HCT116 (cell line): ENCODE data around the gene TWSG1. TPM values are rescaled to one million over a fixed set of nuclear protein-coding genes. Genes with fewer than 3 reads are reported as not detected.

Source experiments
- ATAC-seq: fragments of 200-7000 bp; cut with Tn5 transposase; 2 replicates; pipeline ENCODE4 v1.9.1; 2020; ENCODE audit warnings: mild to moderate bottlenecking, moderate library complexity
- BruUV-seq: library from RNA; stranded (reverse); fragments of 400-500 nt; replicated peaks from 2 replicates; lab custom pipeline; 2021; lab: Mats Ljungman, UMichigan
- CTCF ChIA-PET: fragments of 300-600 bp; sonication (Branson Sonifier 250); formaldehyde crosslinking; loops from one replicate; lab custom pipeline; 2021; ENCODE audit warnings: antibody characterized with exemption; lab: Charles Lee
- POLR2A ChIA-PET: fragments of 300-600, 350-600 bp; sonication (Branson Sonifier 250); formaldehyde crosslinking; loops from one replicate; lab custom pipeline; 2021; ENCODE audit warnings: antibody characterized with exemption; lab: Charles Lee
- RAD21 ChIA-PET, 2 experiments: fragments of 300-600 bp; sonication (Branson Sonifier 250); formaldehyde crosslinking; loops; one replicate each; lab custom pipeline; 2023; ENCODE audit warnings: low total read pairs in 2 of 2; ENCODE audit not compliant: uncharacterized antibody in 2 of 2, unreplicated experiment in 2 of 2, low non-redundant PET in 1 of 2; lab: Charles Lee
- DNase-seq: peaks from one replicate; pipeline ENCODE4 v3.0.0-alpha.2; 2010; ENCODE audit warnings: low read depth, low spot score
- H2AFZ ChIP-seq: fragments of 200-600 bp; shearing (Covaris generic), sonication (generic); 2 replicates; pipeline ENCODE4 v1.6.1; 2017; ENCODE audit warnings: low read depth, mixed run types, mixed read lengths, antibody characterized with exemption, low read length; ENCODE audit not compliant: poor library complexity, severe bottlenecking
- H3K27ac ChIP-seq: 2 replicates; pipeline ENCODE4 v1.5.1; 2012; ENCODE audit warnings: low read depth, low read length
- H3K27me3 ChIP-seq: fragments of 200-600 bp; sonication (generic); 2 replicates; pipeline ENCODE4 v1.6.1; 2016; ENCODE audit warnings: mixed run types, low read length, mixed read lengths; ENCODE audit not compliant: insufficient read depth
- H3K36me3 ChIP-seq, 2 experiments: fragments of 200-500 bp in 1 of 2; fragments of 200-600 bp in 1 of 2; sonication (Bioruptor generic) in 1 of 2; sonication (generic) in 1 of 2; 2 replicates each; pipeline versions ENCODE4 v1.5.1 to v1.6.1; 2014 to 2016; ENCODE audit warnings: low read length in 2 of 2, inconsistent platforms in 1 of 2, mixed read lengths in 1 of 2, mixed run types in 1 of 2; ENCODE audit not compliant: insufficient read depth in 2 of 2, control insufficient read depth in 1 of 2
- H3K4me1 ChIP-seq, 2 experiments: fragments of 200-600 bp in 1 of 2; sonication (generic) in 1 of 2; 2 replicates each; pipeline versions ENCODE4 v1.5.1 to v1.6.1; 2012 to 2017; ENCODE audit warnings: low read length in 2 of 2, inconsistent platforms in 1 of 2, mild to moderate bottlenecking in 1 of 2, mixed read lengths in 1 of 2, mixed run types in 1 of 2, moderate library complexity in 1 of 2; ENCODE audit not compliant: insufficient read depth in 2 of 2, control insufficient read depth in 1 of 2
- H3K4me2 ChIP-seq: fragments of 200-600 bp; sonication (generic); 2 replicates; pipeline ENCODE4 v1.6.1; 2017; ENCODE audit warnings: mixed run types, low read length, mixed read lengths
- H3K4me3 ChIP-seq, 2 experiments: fragments of 200-600 bp in 1 of 2; sonication (generic) in 1 of 2; replicated peaks in 1 of 2; 2 replicates each; pipeline ENCODE4 v1.5.1; 2011 to 2016; ENCODE audit warnings: low read length in 2 of 2, control low read depth in 1 of 2, low read depth in 1 of 2, mild to moderate bottlenecking in 1 of 2, mixed read lengths in 1 of 2, mixed run types in 1 of 2
- H3K79me2 ChIP-seq: fragments of 200-600 bp; sonication (generic); 2 replicates; pipeline ENCODE4 v1.6.1; 2017; ENCODE audit warnings: mild to moderate bottlenecking, mixed run types, low read length, moderate library complexity, mixed read lengths; ENCODE audit not compliant: insufficient read depth
- H3K9ac ChIP-seq: fragments of 200-600 bp; sonication (generic); 2 replicates; pipeline ENCODE4 v1.6.1; 2016; ENCODE audit warnings: low read length, mixed read lengths
- H3K9me2 ChIP-seq: fragments of 200-600 bp; sonication (generic), shearing (Covaris generic); 2 replicates; pipeline ENCODE4 v1.6.1; 2017; ENCODE audit warnings: mixed run types, mild to moderate bottlenecking, moderate library complexity; ENCODE audit not compliant: insufficient read depth
- H3K9me3 ChIP-seq, 2 experiments: fragments of 200-500 bp in 1 of 2; fragments of 200-600 bp in 1 of 2; sonication (Bioruptor generic) in 1 of 2; sonication (generic) in 1 of 2; 2 replicates each; pipeline ENCODE4 v1.6.1; 2014 to 2017; ENCODE audit warnings: low read length in 2 of 2, mixed read lengths in 2 of 2, inconsistent platforms in 1 of 2, low read depth in 1 of 2, mild to moderate bottlenecking in 1 of 2, mixed run types in 1 of 2, moderate library complexity in 1 of 2; ENCODE audit not compliant: control insufficient read depth in 1 of 2, insufficient read depth in 1 of 2
- H4K20me1 ChIP-seq: fragments of 200-600 bp; sonication (generic), shearing (Covaris generic); 2 replicates; pipeline ENCODE4 v1.6.1; 2017; ENCODE audit warnings: mixed run types, mild to moderate bottlenecking, moderate library complexity; ENCODE audit not compliant: insufficient read depth
- ATF3 ChIP-seq: IDR thresholded peaks from 2 replicates; pipeline ENCODE4 v1.6.1; 2012
- CBX3 ChIP-seq: IDR thresholded peaks from 2 replicates; pipeline ENCODE4 v1.6.1; 2012; ENCODE audit warnings: low read depth
- CEBPB ChIP-seq: IDR thresholded peaks from 2 replicates; pipeline ENCODE4 v1.6.1; 2012; ENCODE audit warnings: low read depth
- EGR1 ChIP-seq: IDR thresholded peaks from 2 replicates; pipeline ENCODE4 v1.6.1; 2012; ENCODE audit warnings: low read depth
- ELF1 ChIP-seq: IDR thresholded peaks from 2 replicates; pipeline ENCODE4 v1.6.1; 2012; ENCODE audit warnings: low read depth, borderline replicate concordance
- EZH2phosphoT487 ChIP-seq: fragments of 200-600 bp; IDR thresholded peaks from 2 replicates; pipeline ENCODE4 v1.6.1; 2018; ENCODE audit warnings: antibody characterized with exemption, borderline replicate concordance
- FOSL1 ChIP-seq: IDR thresholded peaks from 2 replicates; pipeline ENCODE4 v1.6.1; 2012; ENCODE audit warnings: low read depth
- JUND ChIP-seq: IDR thresholded peaks from 2 replicates; pipeline ENCODE4 v1.6.1; 2012
- POLR2A ChIP-seq: IDR thresholded peaks from 2 replicates; pipeline ENCODE4 v1.7.0; 2011; ENCODE audit warnings: borderline replicate concordance; ENCODE audit not compliant: insufficient read depth, insufficient read length; ENCODE audit errors: extremely low read depth
- POLR2AphosphoS5 ChIP-seq: IDR thresholded peaks from 2 replicates; pipeline ENCODE4 v1.6.1; 2011; ENCODE audit warnings: mild to moderate bottlenecking, low read depth, low read length, moderate library complexity
- RAD21 ChIP-seq: IDR thresholded peaks from 2 replicates; pipeline ENCODE4 v1.6.1; 2012; ENCODE audit warnings: low read depth, mild to moderate bottlenecking
- SIN3A ChIP-seq: IDR thresholded peaks from 2 replicates; pipeline ENCODE4 v1.6.1; 2012; ENCODE audit warnings: low read depth
- TCF7L2 ChIP-seq: IDR thresholded peaks from 2 replicates; pipeline ENCODE4 v1.7.0; 2011; ENCODE audit warnings: borderline replicate concordance, inconsistent platforms; ENCODE audit not compliant: insufficient read depth, insufficient read length; ENCODE audit errors: extremely low read depth
- YY1 ChIP-seq: IDR thresholded peaks from 2 replicates; pipeline ENCODE4 v1.6.1; 2011; ENCODE audit warnings: low read length, low read depth, moderate library complexity, mild to moderate bottlenecking; ENCODE audit not compliant: insufficient replicate concordance; ENCODE audit errors: extremely low read depth
- ZBTB33 ChIP-seq: IDR thresholded peaks from 2 replicates; pipeline ENCODE4 v1.6.1; 2011; ENCODE audit warnings: mild to moderate bottlenecking, low read length, moderate library complexity; ENCODE audit not compliant: insufficient replicate concordance; ENCODE audit errors: extremely low read depth
- ZFX ChIP-seq: fragments of 450-650 bp; IDR thresholded peaks from 2 replicates; pipeline ENCODE4 v1.6.1; 2017
- ZNF274 ChIP-seq: fragments of 200-500 bp; sonication (Bioruptor generic); IDR thresholded peaks from 2 replicates; pipeline ENCODE4 v1.6.1; 2014; ENCODE audit warnings: mild to moderate bottlenecking, low read depth, low read length, inconsistent platforms
- intact Hi-C: fragments of 100-400 bp; cut with micrococcal nuclease; formaldehyde crosslinking; loops from 2 replicates; pipeline ENCODE4 v1.10.0; 2022
- total RNA-seq: library from RNA; stranded (reverse); gene quantifications from one replicate; pipeline ENCODE4 v1.2.1, GENCODE V29; 2021; ENCODE audit not compliant: unreplicated experiment
- TF ChIP-seq, protein P1 (sequence below): IDR thresholded peaks from 2 replicates; pipeline ENCODE4 v1.6.1; 2012; ENCODE audit warnings: low read depth
- TF ChIP-seq, protein P2 (sequence below), 3 experiments: fragments of 200-600 bp in 1 of 3; sonication (generic) in 1 of 3; IDR thresholded peaks in 2 of 3; conservative IDR thresholded peaks in 1 of 3; 2 replicates each; pipeline ENCODE4 v1.5.1; 2012 to 2017; ENCODE audit warnings: low read depth in 2 of 3, low read length in 2 of 3, antibody characterized with exemption in 1 of 3, borderline replicate concordance in 1 of 3, control low read depth in 1 of 3, mild to moderate bottlenecking in 1 of 3, mixed read lengths in 1 of 3, mixed run types in 1 of 3, moderate library complexity in 1 of 3; ENCODE audit not compliant: insufficient read depth in 1 of 3

Gene TWSG1
- total RNA-seq, 1 experiment from 2014 or later = 35.7 TPM

- Histone ChIP-seq H3K9me2 (no peaks in the 10 kb centered on the region), H4K20me1 (no peaks in the 10 kb centered on the region), H3K36me3 (0 out of 4 replicates have a peak, but pooled peaks cover 0 to 3% of the 10 kb centered on the region in 2 experiments), H3K9ac (no peak overlapping the region), H3K4me1 (no peaks in the 10 kb centered on the region), H3K4me2 (no peak overlapping the region), H3K79me2 (no peaks in the 10 kb centered on the region), H3K27ac (no peak overlapping the region), H3K4me3 (no peak overlapping the region), H2AFZ (no peak overlapping the region), H3K27me3 (no peaks in the 10 kb centered on the region), H3K9me3 (no peaks in the 10 kb centered on the region)
- ChIA-PET RAD21 (no interaction called here), POLR2A (no interaction called here), CTCF (no interaction called here)
- ATAC-seq (no peak), DNase-seq (no peak)
- TF ChIP-seq ZFX = no peak
- no peak for TF ChIP-seq POLR2A
- TF ChIP-seq, protein P1, sequence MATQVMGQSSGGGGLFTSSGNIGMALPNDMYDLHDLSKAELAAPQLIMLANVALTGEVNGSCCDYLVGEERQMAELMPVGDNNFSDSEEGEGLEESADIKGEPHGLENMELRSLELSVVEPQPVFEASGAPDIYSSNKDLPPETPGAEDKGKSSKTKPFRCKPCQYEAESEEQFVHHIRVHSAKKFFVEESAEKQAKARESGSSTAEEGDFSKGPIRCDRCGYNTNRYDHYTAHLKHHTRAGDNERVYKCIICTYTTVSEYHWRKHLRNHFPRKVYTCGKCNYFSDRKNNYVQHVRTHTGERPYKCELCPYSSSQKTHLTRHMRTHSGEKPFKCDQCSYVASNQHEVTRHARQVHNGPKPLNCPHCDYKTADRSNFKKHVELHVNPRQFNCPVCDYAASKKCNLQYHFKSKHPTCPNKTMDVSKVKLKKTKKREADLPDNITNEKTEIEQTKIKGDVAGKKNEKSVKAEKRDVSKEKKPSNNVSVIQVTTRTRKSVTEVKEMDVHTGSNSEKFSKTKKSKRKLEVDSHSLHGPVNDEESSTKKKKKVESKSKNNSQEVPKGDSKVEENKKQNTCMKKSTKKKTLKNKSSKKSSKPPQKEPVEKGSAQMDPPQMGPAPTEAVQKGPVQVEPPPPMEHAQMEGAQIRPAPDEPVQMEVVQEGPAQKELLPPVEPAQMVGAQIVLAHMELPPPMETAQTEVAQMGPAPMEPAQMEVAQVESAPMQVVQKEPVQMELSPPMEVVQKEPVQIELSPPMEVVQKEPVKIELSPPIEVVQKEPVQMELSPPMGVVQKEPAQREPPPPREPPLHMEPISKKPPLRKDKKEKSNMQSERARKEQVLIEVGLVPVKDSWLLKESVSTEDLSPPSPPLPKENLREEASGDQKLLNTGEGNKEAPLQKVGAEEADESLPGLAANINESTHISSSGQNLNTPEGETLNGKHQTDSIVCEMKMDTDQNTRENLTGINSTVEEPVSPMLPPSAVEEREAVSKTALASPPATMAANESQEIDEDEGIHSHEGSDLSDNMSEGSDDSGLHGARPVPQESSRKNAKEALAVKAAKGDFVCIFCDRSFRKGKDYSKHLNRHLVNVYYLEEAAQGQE = no peak
- no peak for TF ChIP-seq EGR1
- no peak for TF ChIP-seq TCF7L2
- no peak for TF ChIP-seq FOSL1
- TF ChIP-seq YY1 = no peak
- no peak for TF ChIP-seq CEBPB
- TF ChIP-seq ELF1 = no peak
- TF ChIP-seq SIN3A = no peak
- TF ChIP-seq CBX3 = no peak
- TF ChIP-seq ZNF274 = no peak
- no peak for TF ChIP-seq RAD21
- TF ChIP-seq ATF3 = no peak
- TF ChIP-seq ZBTB33 = no peak
- TF ChIP-seq, protein P2, sequence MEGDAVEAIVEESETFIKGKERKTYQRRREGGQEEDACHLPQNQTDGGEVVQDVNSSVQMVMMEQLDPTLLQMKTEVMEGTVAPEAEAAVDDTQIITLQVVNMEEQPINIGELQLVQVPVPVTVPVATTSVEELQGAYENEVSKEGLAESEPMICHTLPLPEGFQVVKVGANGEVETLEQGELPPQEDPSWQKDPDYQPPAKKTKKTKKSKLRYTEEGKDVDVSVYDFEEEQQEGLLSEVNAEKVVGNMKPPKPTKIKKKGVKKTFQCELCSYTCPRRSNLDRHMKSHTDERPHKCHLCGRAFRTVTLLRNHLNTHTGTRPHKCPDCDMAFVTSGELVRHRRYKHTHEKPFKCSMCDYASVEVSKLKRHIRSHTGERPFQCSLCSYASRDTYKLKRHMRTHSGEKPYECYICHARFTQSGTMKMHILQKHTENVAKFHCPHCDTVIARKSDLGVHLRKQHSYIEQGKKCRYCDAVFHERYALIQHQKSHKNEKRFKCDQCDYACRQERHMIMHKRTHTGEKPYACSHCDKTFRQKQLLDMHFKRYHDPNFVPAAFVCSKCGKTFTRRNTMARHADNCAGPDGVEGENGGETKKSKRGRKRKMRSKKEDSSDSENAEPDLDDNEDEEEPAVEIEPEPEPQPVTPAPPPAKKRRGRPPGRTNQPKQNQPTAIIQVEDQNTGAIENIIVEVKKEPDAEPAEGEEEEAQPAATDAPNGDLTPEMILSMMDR (IDR thresholded peaks at IDR 0.05 in 2 of 3, conservative IDR thresholded peaks at IDR 0.05 in 1 of 3; ENCODE audit: borderline replicate concordance in 1 of 3, insufficient read depth in 1 of 3, low read depth in 2 of 3, low read length in 2 of 3) = no peak
- TF ChIP-seq POLR2AphosphoS5 = no peak
- TF ChIP-seq EZH2phosphoT487 = no peak
- TF ChIP-seq JUND = no peak
- no TSS peak for BruUV-seq
- intact Hi-C loops = no loop called here
Observed at GRCh38 chr18:9394046-9394445, 59.5 kb downstream of the TWSG1 start.
